HG03280 (cell line): ENCODE results near the gene MLLT10.
A peak's percentile ranks its signal among the peaks of the same experiment; 100 is the strongest.

Experiments
- ATAC-seq: cut with Tn5 transposase; IDR thresholded peaks from one replicate; pipeline ENCODE4 v1.9.1; 2021; ENCODE audit warnings: mild to moderate bottlenecking, moderate library complexity; ENCODE audit not compliant: unreplicated experiment

The MLLT10 gene

GRCh38 chr10:21533467-21534279 lies at the start of gene MLLT10:
Gene MLLT10, plus strand, starts transcription at chr10:21534232. Its CDS starts 413 bp downstream, at chr10:21534645.
- ATAC-seq: peak; percentile 85

GRCh38 chr10:21487416-21488180 lies 46.4 kb upstream of the MLLT10 start:
- ATAC-seq: no peak

- no peak for ATAC-seq
Measured at GRCh38 chr10:21488246-21488956, 45.6 kb upstream of the MLLT10 start.

GRCh38 chr10:21488957-21489446 lies 45.0 kb upstream of the MLLT10 start:
- ATAC-seq: no peak

- ATAC-seq: no peak
Measured at GRCh38 chr10:21490028-21490710, 43.9 kb upstream of the MLLT10 start.

- ATAC-seq: no peak
Measured at GRCh38 chr10:21490711-21491105, 43.3 kb upstream of the MLLT10 start.

- no peak for ATAC-seq
Measured at GRCh38 chr10:21492421-21492820, 41.6 kb upstream of the MLLT10 start.

- no peak for ATAC-seq
Measured at GRCh38 chr10:21493784-21494183, 40.2 kb upstream of the MLLT10 start.

- ATAC-seq: no peak
Measured at GRCh38 chr10:21494191-21495001, 39.6 kb upstream of the MLLT10 start.

GRCh38 chr10:21495002-21495751 lies 38.9 kb upstream of the MLLT10 start:
- ATAC-seq: no peak

GRCh38 chr10:21495752-21496342 lies 38.2 kb upstream of the MLLT10 start:
- peak; percentile 84 for ATAC-seq

- ATAC-seq: peak; percentile 43
Measured at GRCh38 chr10:21496343-21497176, 37.5 kb upstream of the MLLT10 start.

GRCh38 chr10:21497177-21497807 lies 36.7 kb upstream of the MLLT10 start:
- ATAC-seq: no peak

GRCh38 chr10:21498377-21498776 lies 35.7 kb upstream of the MLLT10 start:
- ATAC-seq: no peak

- no peak for ATAC-seq
Measured at GRCh38 chr10:21498986-21499385, 35.0 kb upstream of the MLLT10 start.

GRCh38 chr10:21499701-21500577 lies 34.1 kb upstream of the MLLT10 start:
- ATAC-seq: no peak

GRCh38 chr10:21500578-21500910 lies 33.5 kb upstream of the MLLT10 start:
- ATAC-seq: no peak
